Choroid plexus epithelial cell (primary cell): Measurements from ENCODE around the gene UVRAG.
A peak's percentile ranks its signal among the peaks of the same experiment; 100 is the strongest.

Source experiments
- DNase-seq: peaks from one replicate; pipeline ENCODE4 v3.0.0-alpha.2; 2010; ENCODE audit warnings: low read depth
- H3K4me3 ChIP-seq: 2 replicates; pipeline ENCODE4 v1.5.1; 2011; ENCODE audit warnings: low read depth, mild to moderate bottlenecking, control low read depth, low read length, moderate library complexity
- TF ChIP-seq, protein P1 (sequence below): conservative IDR thresholded peaks from 2 replicates; pipeline ENCODE4 v1.5.1; 2011; ENCODE audit warnings: low read depth, mild to moderate bottlenecking, control low read depth, inconsistent platforms, low read length, moderate library complexity

Gene UVRAG

GRCh38 chr11:75800728-75801361, 14.2 kb upstream of the UVRAG start:
- TF ChIP-seq, protein P1, sequence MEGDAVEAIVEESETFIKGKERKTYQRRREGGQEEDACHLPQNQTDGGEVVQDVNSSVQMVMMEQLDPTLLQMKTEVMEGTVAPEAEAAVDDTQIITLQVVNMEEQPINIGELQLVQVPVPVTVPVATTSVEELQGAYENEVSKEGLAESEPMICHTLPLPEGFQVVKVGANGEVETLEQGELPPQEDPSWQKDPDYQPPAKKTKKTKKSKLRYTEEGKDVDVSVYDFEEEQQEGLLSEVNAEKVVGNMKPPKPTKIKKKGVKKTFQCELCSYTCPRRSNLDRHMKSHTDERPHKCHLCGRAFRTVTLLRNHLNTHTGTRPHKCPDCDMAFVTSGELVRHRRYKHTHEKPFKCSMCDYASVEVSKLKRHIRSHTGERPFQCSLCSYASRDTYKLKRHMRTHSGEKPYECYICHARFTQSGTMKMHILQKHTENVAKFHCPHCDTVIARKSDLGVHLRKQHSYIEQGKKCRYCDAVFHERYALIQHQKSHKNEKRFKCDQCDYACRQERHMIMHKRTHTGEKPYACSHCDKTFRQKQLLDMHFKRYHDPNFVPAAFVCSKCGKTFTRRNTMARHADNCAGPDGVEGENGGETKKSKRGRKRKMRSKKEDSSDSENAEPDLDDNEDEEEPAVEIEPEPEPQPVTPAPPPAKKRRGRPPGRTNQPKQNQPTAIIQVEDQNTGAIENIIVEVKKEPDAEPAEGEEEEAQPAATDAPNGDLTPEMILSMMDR, result no peak
- no peak for DNase-seq
- H3K4me3 ChIP-seq, result no peak overlapping the region

GRCh38 chr11:75801362-75802020, 13.5 kb upstream of the UVRAG start:
- no peak overlapping the region for H3K4me3 ChIP-seq
- TF ChIP-seq, protein P1, result no peak
- DNase-seq, result no peak

- no peak overlapping the region for H3K4me3 ChIP-seq
- TF ChIP-seq, protein P1, result no peak
- DNase-seq, result no peak
Measured at GRCh38 chr11:75802021-75802912, 12.7 kb upstream of the UVRAG start.

GRCh38 chr11:75802913-75803820, 11.8 kb upstream of the UVRAG start:
- H3K4me3 ChIP-seq, result no peak overlapping the region
- DNase-seq, result peak; percentile 85
- TF ChIP-seq, protein P1, result peak; percentile 98

DNA sequence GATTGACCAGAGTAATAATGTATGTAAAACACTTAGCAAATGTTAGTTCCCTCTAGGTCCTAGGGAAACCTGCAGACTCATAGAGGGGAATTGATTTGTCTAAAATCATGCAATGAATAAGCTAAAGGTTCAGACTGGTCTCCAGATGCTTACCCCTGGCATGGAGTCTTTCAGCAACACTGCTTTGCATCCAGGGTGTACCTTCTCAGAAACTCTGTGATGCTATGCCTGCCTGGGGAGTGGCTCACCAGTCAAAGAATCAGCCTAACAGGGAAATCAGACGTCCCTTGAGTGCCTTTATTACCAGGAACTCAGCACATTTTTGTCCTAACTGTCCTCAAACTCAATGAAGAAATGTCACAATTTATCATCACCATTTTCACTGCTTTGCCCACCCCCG, 5.9 kb upstream of the UVRAG start:
- no peak for DNase-seq
- no peak overlapping the region for H3K4me3 ChIP-seq
- TF ChIP-seq, protein P1, result no peak

DNA sequence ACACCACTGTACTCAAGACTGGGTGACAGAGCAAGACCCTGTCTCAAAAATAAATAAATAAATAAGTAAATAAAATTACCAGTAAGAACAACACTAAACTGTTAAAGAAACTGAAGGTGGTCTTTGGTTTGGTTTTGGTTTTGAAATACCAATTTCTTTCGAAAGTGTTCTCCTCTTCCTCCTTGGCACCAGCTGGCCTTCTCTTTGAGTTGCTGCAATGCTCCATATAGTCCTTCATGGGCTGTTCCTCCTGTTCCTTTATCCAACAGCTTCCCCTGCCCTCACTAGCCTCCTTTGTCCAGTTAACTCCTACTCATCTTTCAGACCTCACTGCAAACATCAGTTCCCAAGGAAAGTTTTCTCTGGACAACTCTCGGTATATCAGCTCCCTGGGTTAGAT, 5.0 kb upstream of the UVRAG start:
- TF ChIP-seq, protein P1, result no peak
- H3K4me3 ChIP-seq, result no peak overlapping the region
- DNase-seq, result no peak
